T1000 (cell line): ENCODE data around the gene FLOT1.

Experiments
- DNase-seq: peaks from one replicate; lab custom pipeline; 2025; ENCODE audit warnings: mixed read lengths; lab: John Stamatoyannopoulos, UW

Gene FLOT1

GRCh38 chr6:30679765-30680535, 62.5 kb downstream of the FLOT1 start:
- DNase-seq = no peak

DNA sequence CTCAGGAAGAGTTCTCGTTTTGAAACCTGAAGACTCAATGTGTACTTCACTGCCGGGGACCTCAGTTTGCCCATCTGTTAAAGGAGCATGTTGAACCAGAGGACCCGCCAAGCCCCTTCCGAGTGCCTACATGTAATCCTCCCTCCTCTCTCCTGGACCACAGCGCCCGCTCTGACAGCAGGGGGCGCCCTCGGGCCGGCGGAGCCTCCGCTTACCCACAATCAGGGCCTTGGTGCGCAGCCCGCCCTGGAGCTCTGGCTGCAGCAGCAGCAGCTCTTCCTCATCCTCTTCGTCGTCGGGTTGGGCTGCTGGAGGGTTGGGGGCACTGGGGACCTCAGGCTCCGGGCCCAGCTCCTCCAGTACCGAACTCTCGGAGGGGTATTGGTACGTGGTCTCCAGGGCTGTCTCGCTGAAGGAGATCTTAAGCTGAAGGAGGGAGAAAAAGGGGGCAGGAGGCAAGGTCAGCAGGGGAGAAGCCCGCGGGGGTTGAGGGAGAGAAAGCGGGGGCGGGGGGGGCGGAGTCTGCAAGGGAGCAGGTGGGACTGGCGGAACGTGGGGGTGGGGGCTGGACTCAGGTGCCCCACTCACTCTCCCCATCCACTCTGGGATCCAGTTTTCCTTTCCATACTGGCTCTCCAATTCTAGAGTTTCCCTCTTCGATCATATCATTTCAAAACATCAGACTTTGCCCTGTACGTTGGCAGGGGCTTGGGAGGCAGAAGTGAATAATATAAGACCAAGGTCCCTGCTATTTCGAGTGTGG, 63.3 kb downstream of the FLOT1 start:
- DNase-seq = peak; percentile 80
